Measurements from ENCODE around the gene EXOC6B.

DNA sequence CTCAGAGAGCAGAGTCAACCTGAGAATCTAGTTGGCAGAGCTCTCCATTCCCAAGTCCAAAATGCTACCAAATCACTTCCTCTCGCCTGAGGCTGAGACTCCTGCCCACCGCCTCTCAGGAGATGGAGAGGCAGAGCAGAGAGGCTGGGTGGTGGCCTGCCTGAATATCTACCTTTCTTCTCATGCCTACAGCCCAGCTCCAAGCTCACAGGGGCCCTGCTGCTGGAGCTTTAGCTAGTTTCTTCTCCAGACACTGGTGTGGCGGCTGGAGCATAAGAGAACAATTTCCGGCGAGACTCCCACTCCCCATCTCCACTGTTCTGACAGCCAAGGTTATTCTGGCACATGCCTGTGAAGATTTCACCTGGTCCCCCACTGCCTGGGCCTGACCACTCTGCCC lies 670.1 kb downstream of the EXOC6B start:
- TF ChIP-seq, protein P1, sequence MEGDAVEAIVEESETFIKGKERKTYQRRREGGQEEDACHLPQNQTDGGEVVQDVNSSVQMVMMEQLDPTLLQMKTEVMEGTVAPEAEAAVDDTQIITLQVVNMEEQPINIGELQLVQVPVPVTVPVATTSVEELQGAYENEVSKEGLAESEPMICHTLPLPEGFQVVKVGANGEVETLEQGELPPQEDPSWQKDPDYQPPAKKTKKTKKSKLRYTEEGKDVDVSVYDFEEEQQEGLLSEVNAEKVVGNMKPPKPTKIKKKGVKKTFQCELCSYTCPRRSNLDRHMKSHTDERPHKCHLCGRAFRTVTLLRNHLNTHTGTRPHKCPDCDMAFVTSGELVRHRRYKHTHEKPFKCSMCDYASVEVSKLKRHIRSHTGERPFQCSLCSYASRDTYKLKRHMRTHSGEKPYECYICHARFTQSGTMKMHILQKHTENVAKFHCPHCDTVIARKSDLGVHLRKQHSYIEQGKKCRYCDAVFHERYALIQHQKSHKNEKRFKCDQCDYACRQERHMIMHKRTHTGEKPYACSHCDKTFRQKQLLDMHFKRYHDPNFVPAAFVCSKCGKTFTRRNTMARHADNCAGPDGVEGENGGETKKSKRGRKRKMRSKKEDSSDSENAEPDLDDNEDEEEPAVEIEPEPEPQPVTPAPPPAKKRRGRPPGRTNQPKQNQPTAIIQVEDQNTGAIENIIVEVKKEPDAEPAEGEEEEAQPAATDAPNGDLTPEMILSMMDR (IDR thresholded peaks at IDR 0.05), result no peak
- TF ChIP-seq POLR2A (IDR thresholded peaks at IDR 0.05), result no peak
- no peak for TF ChIP-seq POLR2AphosphoS5 (IDR thresholded peaks at IDR 0.05)
- no peak for TF ChIP-seq EP300 (IDR thresholded peaks at IDR 0.05)

All from stomach (tissue), 4 donors.